ENCODE data around the gene NF1. TPM values are rescaled to one million over a fixed set of nuclear protein-coding genes. Genes with fewer than 3 reads are reported as not detected.

The NF1 gene
- total and polyA plus RNA-seq, 3 donors from 2014 or later, result 60.6 to 99.0 (median 97.6) TPM

GRCh38 chr17:31068291-31068690, 26.5 kb upstream of the NF1 start:
- WGBS, 2 donors, result 54 to 71% methylated on average over 4 of the region's 4 CpGs
- Histone ChIP-seq H3K4me3 (no peak overlapping the region), H3K9me3 (no peaks in the 10 kb centered on the region), H3K27ac (no peak overlapping the region), H3K36me3 (ENCODE audit: low read depth, missing control alignments) (no peaks in the 10 kb centered on the region), H3K4me1 (no peaks in the 10 kb centered on the region), H3K27me3 (no peaks in the 10 kb centered on the region)
- TF ChIP-seq POLR2A (IDR thresholded peaks at IDR 0.05) (no peak), CTCF (IDR thresholded peaks at IDR 0.05) (peak in 1 of 3 experiments; percentile 14)
- peak; percentile 48 for DNase-seq
- intact Hi-C loops (cut with DNase I; ENCODE audit: low total_unique reads), result no loop called here

- Histone ChIP-seq H3K27me3 (no peaks in the 10 kb centered on the region), H3K27ac (no peak overlapping the region), H3K9me3 (no peaks in the 10 kb centered on the region), H3K4me3 (no peak overlapping the region), H3K4me1 (no peaks in the 10 kb centered on the region), H3K36me3 (ENCODE audit: low read depth, missing control alignments) (no peaks in the 10 kb centered on the region)
- TF ChIP-seq POLR2A (IDR thresholded peaks at IDR 0.05) (no peak), CTCF (IDR thresholded peaks at IDR 0.05) (no peak)
- no peak for DNase-seq
- intact Hi-C loops (cut with DNase I; ENCODE audit: low total_unique reads), result no loop called here
Measured at GRCh38 chr17:31072186-31072585, 22.6 kb upstream of the NF1 start.

GRCh38 chr17:31073411-31073810, 21.4 kb upstream of the NF1 start:
- 59 to 74% methylated on average over 4 of the region's 4 CpGs for WGBS, 2 donors
- no peak for DNase-seq
- Histone ChIP-seq H3K36me3 (ENCODE audit: low read depth, missing control alignments) (no peaks in the 10 kb centered on the region), H3K4me1 (no peaks in the 10 kb centered on the region), H3K27ac (no peak overlapping the region), H3K27me3 (no peaks in the 10 kb centered on the region), H3K4me3 (no peak overlapping the region), H3K9me3 (no peaks in the 10 kb centered on the region)
- no peak for TF ChIP-seq CTCF (IDR thresholded peaks at IDR 0.05)
- TF ChIP-seq POLR2A (IDR thresholded peaks at IDR 0.05), result no peak
- intact Hi-C loops (cut with DNase I; ENCODE audit: low total_unique reads), result no loop called here

GRCh38 chr17:31074772-31075555, 19.8 kb upstream of the NF1 start:
- Histone ChIP-seq H3K27me3 (no peaks in the 10 kb centered on the region), H3K9me3 (no peaks in the 10 kb centered on the region), H3K27ac (no peak overlapping the region), H3K4me3 (no peak overlapping the region), H3K4me1 (peaks cover 3% of the 10 kb centered on the region), H3K36me3 (ENCODE audit: low read depth, missing control alignments) (no peaks in the 10 kb centered on the region)
- DNase-seq, result no peak
- intact Hi-C loops (cut with DNase I; ENCODE audit: low total_unique reads), result no loop called here
- TF ChIP-seq CTCF (IDR thresholded peaks at IDR 0.05) (no peak), POLR2A (IDR thresholded peaks at IDR 0.05) (no peak)
- WGBS, 2 donors, result 46 to 67% methylated on average over 4 of the region's 4 CpGs

- WGBS, 2 donors, result 65 to 75% methylated on average over 4 of the region's 4 CpGs
- TF ChIP-seq POLR2A (IDR thresholded peaks at IDR 0.05), result no peak
- TF ChIP-seq CTCF (IDR thresholded peaks at IDR 0.05), result no peak
- Histone ChIP-seq H3K4me1 (peaks cover 3% of the 10 kb centered on the region), H3K36me3 (ENCODE audit: low read depth, missing control alignments) (no peaks in the 10 kb centered on the region), H3K27ac (no peak overlapping the region), H3K27me3 (no peaks in the 10 kb centered on the region), H3K9me3 (no peaks in the 10 kb centered on the region), H3K4me3 (no peak overlapping the region)
- no peak for DNase-seq
- intact Hi-C loops (cut with DNase I; ENCODE audit: low total_unique reads), result no loop called here
Measured at GRCh38 chr17:31078290-31078689, 16.5 kb upstream of the NF1 start.

All from testis (tissue), 3 donors.